Jurkat, Clone E6-1 (cell line): ENCODE measurements around the gene ABI1.
A peak's percentile ranks its signal among the peaks of the same experiment; 100 is the strongest.

Experiments
- DNase-seq: peaks from one replicate; pipeline ENCODE4 v3.0.0-alpha.2; 2011; ENCODE audit warnings: low read depth, low spot score
- H3K4me3 ChIP-seq: 2 replicates; pipeline ENCODE4 v1.5.1; 2011; ENCODE audit warnings: mild to moderate bottlenecking, low read length, control low read depth, moderate library complexity

ABI1 gene

DNA sequence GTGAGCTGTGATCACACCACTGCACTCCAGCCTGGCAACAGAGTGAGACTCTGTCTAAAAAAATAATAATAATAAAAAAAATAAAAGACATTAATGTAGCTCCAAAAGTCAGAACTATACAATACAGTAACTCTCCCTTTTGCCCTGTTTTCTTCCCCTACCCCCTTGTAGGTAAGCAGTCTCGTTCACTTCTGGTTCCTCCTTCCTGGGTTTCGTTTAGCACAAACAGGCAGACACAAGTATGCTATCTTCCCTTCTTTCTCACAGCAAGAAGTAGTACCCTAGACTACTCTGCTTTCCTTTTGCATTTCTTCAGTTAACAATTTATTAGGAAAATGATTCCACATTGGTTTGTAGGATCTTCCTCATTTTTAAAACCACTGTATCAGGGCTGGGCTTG lies 130.2 kb downstream of the ABI1 start:
- no peak overlapping the region for H3K4me3 ChIP-seq
- DNase-seq: no peak

DNA sequence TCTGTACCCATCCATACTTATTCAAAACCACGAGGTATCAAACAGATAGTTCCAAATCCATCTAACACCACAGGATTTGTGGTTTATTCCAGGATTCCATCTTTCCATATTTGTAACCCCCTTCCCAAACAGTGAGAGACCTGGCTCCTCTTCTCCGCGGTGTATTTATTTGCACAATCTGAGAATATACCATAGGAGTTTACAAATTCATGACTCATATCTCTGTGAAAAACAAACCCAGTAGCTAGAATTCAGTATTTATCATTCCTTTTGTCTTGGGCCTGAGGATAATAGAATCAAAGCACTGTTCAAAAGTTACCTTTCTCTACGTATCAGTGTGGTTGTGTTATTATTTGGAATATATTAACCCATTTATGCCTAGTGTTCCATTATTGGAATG lies 131.4 kb downstream of the ABI1 start:
- DNase-seq: no peak
- H3K4me3 ChIP-seq: no peak overlapping the region

DNA sequence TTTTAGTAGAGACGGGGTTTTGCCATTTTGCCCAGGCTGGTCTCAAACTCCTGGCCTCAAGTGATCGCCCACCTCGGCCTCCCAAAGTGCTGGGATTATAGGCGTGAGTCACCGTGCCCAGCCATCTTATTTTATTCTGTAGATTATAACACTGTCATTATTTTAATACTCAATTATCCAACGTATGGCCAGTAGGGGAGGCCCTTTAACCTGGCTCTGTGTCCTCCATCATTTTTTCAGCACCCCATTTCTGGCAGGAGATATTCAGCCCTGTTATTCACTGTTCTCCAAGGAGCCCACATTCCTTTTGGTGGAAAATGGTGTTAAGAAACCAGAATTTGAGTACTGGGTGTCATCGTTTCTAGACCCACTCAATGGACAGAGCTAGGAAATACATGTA lies 131.8 kb downstream of the ABI1 start:
- DNase-seq: no peak

DNA sequence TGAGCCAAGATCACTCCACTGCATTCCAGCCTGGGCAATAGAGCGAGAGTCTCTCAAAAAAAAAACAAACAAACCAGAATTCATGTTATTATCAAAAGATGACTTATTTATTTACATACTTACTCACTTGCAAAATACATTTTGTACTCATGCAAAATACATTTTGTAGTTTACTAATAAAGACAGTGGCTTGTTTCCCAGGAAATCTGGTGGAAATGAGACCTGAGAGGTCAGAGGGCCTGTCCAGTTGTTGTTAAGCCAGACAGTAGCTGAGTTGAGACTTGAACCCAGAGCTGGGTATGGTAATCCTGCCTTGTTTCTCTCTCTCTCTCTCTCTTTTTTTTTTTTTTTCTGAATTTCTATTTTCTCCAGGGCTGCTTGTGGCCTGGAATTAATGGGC lies 133.8 kb downstream of the ABI1 start:
- no peak for DNase-seq
- H3K4me3 ChIP-seq: no peak overlapping the region

More for the DNA sequence above, 131.8 kb downstream of the ABI1 start:
- no peak overlapping the region for H3K4me3 ChIP-seq

- H3K4me3 ChIP-seq: no peak overlapping the region
- DNase-seq: peak; percentile 59
Measured at GRCh38 chr10:26725837-26726727, 134.7 kb downstream of the ABI1 start.

DNA sequence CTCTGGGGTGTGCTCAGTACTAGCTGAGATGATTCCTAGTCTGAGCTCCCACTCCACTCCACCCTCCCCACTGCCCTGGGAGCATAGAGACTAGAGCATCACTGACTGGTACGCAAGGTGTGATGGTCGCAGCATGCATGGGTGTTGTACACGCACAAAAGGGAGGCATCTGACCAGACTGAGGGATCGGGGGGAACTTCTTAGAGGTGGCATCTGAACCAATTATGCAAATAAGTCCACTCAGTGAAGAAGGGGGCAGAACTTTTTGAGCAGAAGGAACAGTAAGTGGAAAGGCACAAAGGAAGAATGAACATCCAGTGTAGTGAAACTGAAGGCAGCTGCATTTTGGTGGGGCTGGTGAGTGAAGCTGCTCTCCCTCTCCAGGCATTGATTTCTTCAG lies 137.7 kb downstream of the ABI1 start:
- DNase-seq: no peak
- H3K4me3 ChIP-seq: no peak overlapping the region

- no peak overlapping the region for H3K4me3 ChIP-seq
- DNase-seq: no peak
Measured at GRCh38 chr10:26721561-26721960, 139.2 kb downstream of the ABI1 start.

DNA sequence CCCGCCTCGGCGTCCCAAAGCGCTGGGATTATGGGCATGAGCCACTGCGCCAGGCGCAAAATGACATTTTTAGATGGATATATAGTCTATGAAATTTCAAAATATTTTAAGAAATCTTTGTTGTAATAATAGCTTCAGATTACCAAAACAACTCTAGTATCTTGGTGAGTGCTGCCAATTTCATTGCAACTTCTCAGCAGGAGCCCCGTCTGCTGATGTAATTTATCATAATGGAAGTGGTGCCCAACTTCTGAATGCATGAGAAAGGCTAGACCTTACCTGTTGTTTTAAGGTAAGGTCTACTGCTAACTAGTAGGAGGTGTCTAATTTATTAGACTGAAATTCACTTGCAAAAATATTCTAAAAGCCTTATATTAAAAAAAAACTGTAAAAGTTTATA lies 143.3 kb downstream of the ABI1 start:
- no peak for DNase-seq

DNA sequence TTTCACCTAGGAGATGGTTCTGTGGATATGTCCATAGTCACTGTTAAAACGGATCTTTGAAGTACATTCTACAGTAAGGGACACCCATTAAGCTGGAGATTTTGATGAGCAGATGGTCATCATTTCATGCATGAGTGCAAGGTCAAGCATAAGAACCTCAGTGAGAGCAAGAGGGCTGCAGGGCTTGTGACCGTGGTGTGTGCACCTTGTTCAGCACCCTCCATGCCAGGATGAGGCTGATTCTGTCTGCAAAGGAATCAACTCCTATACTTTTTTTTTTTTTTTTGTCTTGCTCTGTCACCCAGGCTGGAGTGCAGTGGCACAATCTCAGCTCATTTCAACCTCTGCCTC lies 145.6 kb downstream of the ABI1 start:
- no peak for DNase-seq
- no peak overlapping the region for H3K4me3 ChIP-seq

More for the DNA sequence above, 143.3 kb downstream of the ABI1 start:
- no peak overlapping the region for H3K4me3 ChIP-seq

- no peak overlapping the region for H3K4me3 ChIP-seq
- no peak for DNase-seq
Measured at GRCh38 chr10:26714415-26715136, 146.2 kb downstream of the ABI1 start.

DNA sequence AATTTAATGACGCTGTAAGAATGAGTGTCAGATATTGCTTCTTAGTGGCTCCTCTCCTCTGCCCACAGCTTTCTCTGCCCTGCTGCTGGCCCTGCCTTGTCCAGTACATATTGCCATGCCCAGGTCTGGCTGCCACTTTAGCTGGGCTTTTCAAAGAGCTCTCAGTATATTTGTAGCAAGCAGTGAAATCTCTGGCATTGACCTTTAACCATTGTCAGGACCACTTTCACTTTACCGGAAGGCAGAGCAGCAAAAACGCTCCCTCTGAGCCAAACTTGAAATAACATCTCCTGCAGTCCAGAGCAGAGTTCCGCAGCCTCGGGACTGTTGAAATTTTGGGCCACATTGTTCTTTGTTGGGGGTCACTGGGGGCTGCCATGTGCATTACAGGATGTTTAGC lies 149.4 kb downstream of the ABI1 start:
- no peak for DNase-seq
- H3K4me3 ChIP-seq: no peak overlapping the region

DNA sequence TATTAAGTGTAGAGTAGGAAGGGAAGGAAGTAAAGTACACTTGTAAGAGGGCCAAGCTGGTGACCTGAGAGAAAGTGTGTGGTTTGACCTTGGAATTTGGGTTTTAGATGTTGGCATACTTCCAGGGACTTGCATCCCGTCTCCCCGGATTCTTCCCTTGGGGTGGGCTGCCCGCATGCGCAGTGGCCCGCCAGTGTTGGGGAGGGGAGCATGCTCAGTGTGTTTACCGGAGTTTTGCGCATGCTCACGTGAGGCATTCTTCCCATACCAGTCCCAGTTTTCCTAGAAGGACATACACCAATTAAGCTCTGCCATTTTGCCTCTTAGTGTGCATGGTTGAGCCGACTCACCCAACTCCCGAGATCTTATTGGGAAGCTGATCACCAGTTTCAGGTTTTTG lies 153.8 kb downstream of the ABI1 start:
- no peak for DNase-seq
- H3K4me3 ChIP-seq: no peak overlapping the region

GRCh38 chr10:26706206-26706605 lies 154.6 kb downstream of the ABI1 start:
- no peak for DNase-seq
- no peak overlapping the region for H3K4me3 ChIP-seq

- H3K4me3 ChIP-seq: no peak overlapping the region
- no peak for DNase-seq
Measured at GRCh38 chr10:26703974-26704373, 156.8 kb downstream of the ABI1 start.

GRCh38 chr10:26703096-26703495 lies 157.7 kb downstream of the ABI1 start:
- no peak for DNase-seq
- H3K4me3 ChIP-seq: no peak overlapping the region

- DNase-seq: no peak
- no peak overlapping the region for H3K4me3 ChIP-seq
Measured at GRCh38 chr10:26700884-26701630, 159.7 kb downstream of the ABI1 start.

DNA sequence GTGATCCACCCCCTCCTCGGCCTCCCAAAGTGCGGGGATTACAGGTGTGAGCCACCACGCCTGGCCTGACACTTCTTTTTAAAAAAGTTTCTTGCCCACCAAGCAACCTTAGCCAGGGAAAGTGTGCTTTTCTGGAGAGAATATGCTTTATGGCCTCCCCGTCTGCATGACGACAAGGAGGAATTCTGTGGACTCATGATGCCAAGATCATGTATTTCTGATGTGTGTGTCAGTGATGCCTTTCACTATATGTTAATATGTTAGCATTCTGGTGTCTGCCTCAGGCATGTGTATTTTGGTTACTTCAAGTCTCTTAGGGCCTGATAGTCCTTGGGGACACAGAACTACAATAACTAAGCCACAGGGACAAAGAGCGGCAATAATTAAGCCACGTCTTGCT lies 161.1 kb downstream of the ABI1 start:
- no peak overlapping the region for H3K4me3 ChIP-seq
- no peak for DNase-seq

DNA sequence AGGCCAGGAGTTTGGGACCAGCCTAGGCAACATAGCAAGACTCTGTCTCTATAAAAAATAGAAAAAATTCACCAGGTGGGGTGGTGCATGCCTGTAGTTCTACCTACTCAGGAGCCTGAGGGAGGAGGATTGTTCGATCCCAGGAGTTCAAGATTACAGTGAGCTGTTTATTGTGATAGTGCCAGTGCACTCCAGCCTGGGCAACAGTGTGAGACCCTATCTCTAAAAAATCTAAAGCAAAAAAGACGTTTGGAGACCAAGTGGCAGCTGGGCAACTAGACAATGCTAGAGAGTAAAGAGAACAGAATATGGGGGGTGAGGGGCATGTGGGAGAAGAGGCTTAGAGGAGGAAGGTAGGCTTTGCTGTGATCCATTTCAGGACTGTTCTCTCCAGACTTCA lies 161.8 kb downstream of the ABI1 start:
- no peak for DNase-seq
- H3K4me3 ChIP-seq: peak overlapping the region; percentile 99

DNA sequence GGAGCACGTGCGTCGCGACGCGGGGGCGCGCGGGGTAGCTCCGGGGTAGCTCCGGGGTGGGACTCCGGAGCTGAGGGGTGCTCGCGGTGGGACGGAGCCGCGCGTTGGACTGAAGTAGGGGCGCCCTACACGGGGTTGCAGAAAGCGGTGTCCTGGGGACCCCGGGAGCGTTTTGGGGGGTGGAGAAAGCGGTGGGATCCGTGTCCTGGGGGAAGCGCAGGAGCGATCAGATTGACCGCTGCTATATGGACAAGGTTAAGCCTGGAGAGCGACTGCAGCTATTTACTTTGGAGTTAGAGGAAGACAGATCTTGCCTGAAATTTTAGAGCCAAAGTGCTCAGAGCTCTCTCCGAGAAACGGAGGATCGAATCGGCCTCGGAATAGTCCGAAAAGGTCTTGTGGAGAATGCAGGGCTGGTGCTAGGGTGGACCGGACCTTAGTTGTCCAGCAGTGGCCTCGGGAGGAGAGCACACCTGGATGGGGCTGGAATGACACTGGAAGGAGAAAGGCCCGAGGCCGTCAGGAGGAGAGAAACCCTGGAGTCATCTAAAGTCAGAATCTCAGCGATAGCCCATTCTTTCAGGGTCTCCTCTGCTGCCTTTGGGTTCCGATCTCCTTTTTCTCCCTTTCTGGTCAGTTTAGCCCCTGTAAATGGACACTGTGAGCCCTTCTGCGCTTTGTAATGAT lies 162.7 kb downstream of the ABI1 start:
- DNase-seq: no peak
- H3K4me3 ChIP-seq: peak overlapping the region; percentile 99
